Measurements from ENCODE around the gene AUTS2.

AUTS2 gene

DNA sequence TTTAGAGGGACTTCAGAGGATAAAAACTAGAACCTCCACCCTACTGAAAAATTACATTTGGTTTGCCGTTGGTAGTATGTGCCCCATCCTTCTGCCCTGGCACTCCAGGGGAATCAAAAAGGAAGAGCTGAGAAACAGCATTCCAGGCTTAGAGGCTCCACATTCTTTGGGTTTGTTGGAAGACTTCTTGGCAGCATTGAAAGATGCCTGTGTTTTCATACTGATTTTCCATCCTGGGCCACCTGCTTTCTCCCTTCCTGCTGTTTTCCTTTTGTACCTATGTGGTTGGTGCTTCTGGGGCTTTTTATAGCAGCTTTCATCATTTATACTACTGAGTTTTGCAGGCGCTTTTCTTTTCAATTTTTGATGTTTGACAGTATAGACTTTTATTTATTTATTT, 61.7 kb downstream of the AUTS2 start:
- no peak overlapping the region for H3K4me3 ChIP-seq (ENCODE audit: low read length)
- TF ChIP-seq, protein P1, sequence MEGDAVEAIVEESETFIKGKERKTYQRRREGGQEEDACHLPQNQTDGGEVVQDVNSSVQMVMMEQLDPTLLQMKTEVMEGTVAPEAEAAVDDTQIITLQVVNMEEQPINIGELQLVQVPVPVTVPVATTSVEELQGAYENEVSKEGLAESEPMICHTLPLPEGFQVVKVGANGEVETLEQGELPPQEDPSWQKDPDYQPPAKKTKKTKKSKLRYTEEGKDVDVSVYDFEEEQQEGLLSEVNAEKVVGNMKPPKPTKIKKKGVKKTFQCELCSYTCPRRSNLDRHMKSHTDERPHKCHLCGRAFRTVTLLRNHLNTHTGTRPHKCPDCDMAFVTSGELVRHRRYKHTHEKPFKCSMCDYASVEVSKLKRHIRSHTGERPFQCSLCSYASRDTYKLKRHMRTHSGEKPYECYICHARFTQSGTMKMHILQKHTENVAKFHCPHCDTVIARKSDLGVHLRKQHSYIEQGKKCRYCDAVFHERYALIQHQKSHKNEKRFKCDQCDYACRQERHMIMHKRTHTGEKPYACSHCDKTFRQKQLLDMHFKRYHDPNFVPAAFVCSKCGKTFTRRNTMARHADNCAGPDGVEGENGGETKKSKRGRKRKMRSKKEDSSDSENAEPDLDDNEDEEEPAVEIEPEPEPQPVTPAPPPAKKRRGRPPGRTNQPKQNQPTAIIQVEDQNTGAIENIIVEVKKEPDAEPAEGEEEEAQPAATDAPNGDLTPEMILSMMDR (conservative IDR thresholded peaks at IDR 0.05; ENCODE audit: low read depth, low read length) = no peak
- DNase-seq (ENCODE audit: low read depth) = peak; percentile 28

DNA sequence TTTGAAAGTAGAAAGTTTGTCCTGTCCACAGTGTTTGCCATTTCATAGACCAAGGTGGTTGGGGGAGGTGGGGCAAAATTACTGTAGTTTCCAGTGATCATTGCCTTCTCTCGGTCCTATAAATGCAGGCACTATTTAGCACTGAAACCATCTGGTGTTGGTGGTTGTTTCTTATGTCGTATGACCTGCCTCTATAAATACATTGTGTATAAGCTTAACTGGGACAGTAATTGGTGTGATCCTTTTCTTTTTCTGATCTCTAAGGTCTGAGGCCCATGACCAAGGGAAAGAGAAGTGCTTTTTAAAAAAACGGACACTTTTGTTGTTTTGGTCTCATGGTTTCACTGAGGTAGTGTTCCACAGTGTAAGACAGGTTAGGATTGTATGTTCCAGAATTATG, 63.1 kb downstream of the AUTS2 start:
- no peak overlapping the region for H3K4me3 ChIP-seq (ENCODE audit: low read length)
- TF ChIP-seq, protein P1 (conservative IDR thresholded peaks at IDR 0.05; ENCODE audit: low read depth, low read length) = no peak
- no peak for DNase-seq (ENCODE audit: low read depth)

DNA sequence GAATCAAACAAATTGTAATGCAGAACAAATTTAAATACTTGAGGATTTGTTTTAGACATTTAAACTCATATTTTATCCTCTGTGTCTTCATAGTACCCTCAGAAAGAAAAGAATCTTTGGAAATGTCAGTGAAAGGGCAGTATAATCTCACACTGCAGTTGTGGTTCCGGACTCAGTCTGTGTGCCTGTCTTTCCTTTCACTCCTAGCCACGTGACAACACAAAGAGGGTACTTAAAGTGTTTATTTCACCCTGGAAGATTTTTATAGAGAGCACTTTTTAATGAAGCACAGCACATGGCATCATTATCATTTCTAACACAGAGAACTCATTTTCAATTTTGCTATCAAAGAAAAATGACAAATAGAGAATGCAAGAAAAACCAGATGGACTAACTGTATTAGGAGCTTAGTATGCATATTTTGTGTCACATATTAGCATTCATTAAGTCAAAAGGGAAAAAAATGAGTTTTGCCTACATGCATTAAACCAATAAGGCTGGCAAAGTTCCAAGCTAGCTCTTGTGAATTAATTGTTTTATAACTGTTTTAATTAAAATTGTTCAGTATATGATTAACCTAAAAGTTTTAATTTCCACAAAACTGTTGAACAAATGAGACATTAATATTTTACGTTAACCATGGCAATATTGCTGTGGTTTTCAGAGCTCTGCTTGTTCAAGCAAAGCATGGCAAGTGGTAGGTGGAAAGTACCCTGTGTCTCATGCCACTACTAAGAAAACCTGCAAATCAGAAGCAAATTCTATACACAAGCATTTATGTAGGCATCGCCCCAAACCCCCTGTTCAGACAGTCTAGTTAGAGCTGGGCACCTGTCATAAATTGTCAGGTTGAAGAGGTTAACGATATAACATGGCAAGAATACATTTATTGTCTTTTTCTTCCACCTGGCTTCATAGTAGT, 65.9 kb downstream of the AUTS2 start:
- DNase-seq (ENCODE audit: low read depth) = no peak
- no peak overlapping the region for H3K4me3 ChIP-seq (ENCODE audit: low read length)
- TF ChIP-seq, protein P1 (conservative IDR thresholded peaks at IDR 0.05; ENCODE audit: low read depth, low read length) = no peak

DNA sequence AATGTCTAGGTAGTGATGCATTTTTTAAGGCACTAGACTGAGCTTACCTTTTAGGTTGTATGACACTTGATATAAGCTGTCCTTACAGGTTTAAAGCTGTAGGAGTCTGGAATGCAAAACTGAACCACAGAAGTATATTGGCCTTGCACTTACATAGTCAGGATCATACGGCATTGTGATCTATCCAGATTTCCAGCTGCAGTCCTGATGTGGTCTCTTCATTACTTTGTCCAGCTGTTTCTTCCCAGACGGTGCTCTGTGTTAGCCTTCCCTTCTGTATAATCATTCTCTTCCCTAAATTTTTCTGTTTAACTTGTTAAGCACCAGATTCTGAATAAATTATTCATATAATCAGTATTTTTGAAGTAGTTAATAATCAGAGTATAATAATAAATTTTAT, 67.1 kb downstream of the AUTS2 start:
- DNase-seq (ENCODE audit: low read depth) = no peak
- TF ChIP-seq, protein P1 (conservative IDR thresholded peaks at IDR 0.05; ENCODE audit: low read depth, low read length) = no peak
- H3K4me3 ChIP-seq (ENCODE audit: low read length) = no peak overlapping the region

DNA sequence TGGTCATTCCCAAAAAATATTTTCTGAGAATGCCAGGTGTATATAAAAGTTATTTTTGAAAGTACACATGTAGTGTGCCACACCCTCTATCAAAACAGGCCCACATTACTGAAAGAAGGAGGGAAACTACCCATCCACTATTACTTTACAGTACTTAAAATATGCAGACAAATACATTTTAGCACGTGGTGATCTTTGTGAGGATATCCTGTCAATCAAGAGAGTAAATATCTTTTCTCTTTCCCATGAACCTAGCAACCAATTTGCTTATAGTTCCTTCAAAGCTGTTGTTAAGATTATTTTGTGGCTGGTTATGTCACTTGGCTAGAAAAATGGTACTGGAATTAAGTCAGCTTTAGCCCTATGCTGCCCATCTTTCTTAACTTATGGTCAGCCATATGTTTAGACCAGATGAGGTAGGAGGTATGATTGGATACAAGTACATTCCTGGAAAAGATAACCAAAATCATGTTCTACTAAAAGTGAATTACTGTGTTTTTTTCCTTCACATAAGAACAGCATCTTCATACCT, 70.1 kb downstream of the AUTS2 start:
- no peak overlapping the region for H3K4me3 ChIP-seq (ENCODE audit: low read length)
- TF ChIP-seq, protein P1 (conservative IDR thresholded peaks at IDR 0.05; ENCODE audit: low read depth, low read length) = no peak
- no peak for DNase-seq (ENCODE audit: low read depth)

DNA sequence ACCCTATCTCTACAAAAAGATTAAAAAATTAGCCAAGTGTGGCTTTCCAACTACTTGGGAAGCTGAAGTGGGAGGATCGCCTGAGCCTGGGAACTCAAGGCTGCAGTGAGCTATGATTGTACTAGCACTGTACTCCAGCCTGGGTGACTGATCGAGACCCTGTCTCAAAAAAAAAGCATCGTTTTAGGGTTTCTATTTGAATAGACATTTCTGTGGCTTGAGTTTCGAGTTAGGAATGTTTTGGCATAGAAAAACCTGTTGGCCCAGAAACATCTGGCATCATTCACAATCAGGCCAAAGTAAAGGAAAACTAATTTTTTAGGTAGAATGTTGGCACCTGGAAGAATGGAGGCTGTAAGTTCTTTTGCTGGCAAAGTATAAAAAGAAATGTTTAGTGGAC, 72.4 kb downstream of the AUTS2 start:
- H3K4me3 ChIP-seq (ENCODE audit: low read length) = no peak overlapping the region
- DNase-seq (ENCODE audit: low read depth) = no peak
- TF ChIP-seq, protein P1 (conservative IDR thresholded peaks at IDR 0.05; ENCODE audit: low read depth, low read length) = no peak

DNA sequence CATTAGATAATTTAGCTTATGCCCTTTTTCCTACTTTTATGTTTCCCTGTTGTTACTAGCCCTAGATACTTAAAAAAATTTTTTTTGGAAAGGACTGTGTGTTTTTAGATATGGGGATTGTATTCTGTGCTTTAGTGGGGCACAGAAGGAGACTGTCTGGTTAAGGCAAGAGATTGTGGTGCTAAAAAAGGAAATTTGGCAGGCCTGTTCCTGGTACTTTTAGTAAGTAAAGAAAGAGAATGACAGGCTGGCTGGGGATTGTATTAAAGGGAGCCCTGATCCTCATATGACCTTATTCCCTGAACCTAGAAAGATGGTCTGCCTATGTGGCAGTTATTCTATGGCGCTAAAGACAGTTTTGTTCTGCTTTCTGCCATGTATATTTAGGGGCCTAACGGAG, 74.8 kb downstream of the AUTS2 start:
- DNase-seq (ENCODE audit: low read depth) = no peak
- no peak overlapping the region for H3K4me3 ChIP-seq (ENCODE audit: low read length)
- TF ChIP-seq, protein P1 (conservative IDR thresholded peaks at IDR 0.05; ENCODE audit: low read depth, low read length) = no peak
